ENCODE data around the gene SLC22A17.

GRCh38 chr14:23297611-23298277, 54.9 kb downstream of the SLC22A17 start:
- no peak for TF ChIP-seq CTCF (IDR thresholded peaks at IDR 0.05)
- TF ChIP-seq POLR2AphosphoS5 (IDR thresholded peaks at IDR 0.05), result no peak
- TF ChIP-seq POLR2A (IDR thresholded peaks at IDR 0.05), result no peak
- no peak for TF ChIP-seq EP300 (IDR thresholded peaks at IDR 0.05; ENCODE audit: low read depth)
